DMS114 treated with DMSO at 0.1 percent for 48 hours (cell line): ENCODE measurements around the gene RPS6KC1.
"Not testable (repeated sequence)": the region's sequence is repeated elsewhere in the genome, so short reads cannot be mapped to it uniquely, and the experiment has no call there.

Experiments used
- DNase-seq: peaks from one replicate; lab custom pipeline; 2025; ENCODE audit not compliant: unreplicated experiment; lab: John Stamatoyannopoulos, UW

Gene RPS6KC1

DNA sequence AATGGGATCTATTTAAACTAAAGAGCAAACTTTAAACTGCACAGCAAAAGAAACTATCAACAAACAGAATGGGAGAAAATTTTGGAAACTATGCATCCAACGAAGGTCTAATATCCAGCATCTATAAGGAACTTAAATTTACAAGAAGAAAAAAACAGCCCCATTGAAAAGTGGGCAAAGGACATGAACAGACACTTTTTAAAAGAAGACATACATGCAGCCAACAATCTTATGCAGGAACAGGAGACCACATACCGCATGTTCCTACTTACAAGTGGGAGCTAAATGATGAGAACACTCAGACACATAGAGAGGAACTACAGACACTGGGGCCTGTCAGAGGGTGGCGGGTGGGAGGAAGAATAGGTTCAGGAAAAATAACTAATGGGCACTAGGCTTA, 149.6 kb downstream of the RPS6KC1 start:
- DNase-seq, result no peak

GRCh38 chr1:213201380-213202155, 150.5 kb downstream of the RPS6KC1 start:
- DNase-seq, result no peak

- no peak for DNase-seq
These were observed 160.2 kb downstream of the RPS6KC1 start for GRCh38 chr1:213211201-213211600.

DNA sequence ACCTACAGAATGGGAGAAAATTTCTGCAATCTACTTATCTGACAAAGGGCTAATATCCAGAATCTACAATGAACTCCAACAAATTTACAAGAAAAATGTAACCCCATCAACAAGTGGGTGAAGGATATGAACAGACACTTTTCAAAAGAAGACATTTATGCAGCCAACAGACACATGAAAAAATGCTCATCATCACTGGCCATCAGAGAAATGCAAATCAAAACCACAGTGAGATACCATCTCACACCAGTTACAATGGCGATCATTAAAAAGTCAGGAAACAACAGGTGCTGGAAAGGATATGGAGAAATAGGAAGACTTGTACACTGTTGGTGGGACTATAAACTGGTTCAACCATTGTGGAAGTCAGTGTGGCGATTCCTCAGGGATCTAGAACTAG, 168.0 kb downstream of the RPS6KC1 start:
- not testable (repeated sequence) for DNase-seq

DNA sequence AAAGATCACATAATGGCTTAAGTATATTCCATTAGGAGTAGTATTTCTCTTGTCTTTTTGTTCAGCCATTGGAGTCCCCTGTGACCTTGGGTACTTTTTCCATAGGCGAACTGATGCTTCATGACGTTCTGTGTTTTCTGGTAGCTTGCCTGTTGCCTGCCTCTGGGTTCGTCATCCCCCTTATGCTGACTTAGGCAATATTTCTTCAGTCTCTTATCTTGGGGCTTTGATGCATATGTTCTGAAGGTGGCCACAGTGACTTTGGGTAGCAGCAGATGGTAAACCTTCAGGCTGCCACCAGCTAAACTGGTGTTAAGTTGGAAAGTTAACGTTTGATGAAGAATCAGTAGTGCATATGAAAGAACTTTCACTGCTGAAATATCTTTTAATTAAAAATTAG, 170.2 kb downstream of the RPS6KC1 start:
- DNase-seq, result no peak

- DNase-seq, result no peak
These were observed 176.4 kb downstream of the RPS6KC1 start for GRCh38 chr1:213227458-213227857.

GRCh38 chr1:213231795-213232231, 180.8 kb downstream of the RPS6KC1 start:
- no peak for DNase-seq

- no peak for DNase-seq
These were observed 191.8 kb downstream of the RPS6KC1 start for GRCh38 chr1:213242883-213243282.

DNA sequence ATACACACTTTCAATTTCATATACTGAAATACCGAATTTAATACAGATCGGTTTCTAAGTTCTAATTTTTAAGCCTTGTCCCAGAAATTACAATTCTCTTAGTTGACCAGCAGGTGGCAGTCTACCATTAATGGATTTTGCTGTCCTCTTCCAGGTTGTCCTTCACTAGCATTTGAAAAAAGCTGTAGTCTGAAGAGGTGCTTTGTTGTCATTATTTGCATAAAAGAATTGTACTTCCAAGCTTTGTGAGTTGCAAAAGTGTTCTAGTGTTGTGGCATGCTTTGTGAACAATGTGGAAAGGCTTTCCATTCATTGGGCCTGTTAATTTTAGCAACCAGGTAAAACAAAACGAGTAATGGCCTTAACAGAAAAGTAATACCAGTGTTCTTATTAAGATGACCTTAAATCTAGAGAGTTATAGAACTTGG, 193.6 kb downstream of the RPS6KC1 start:
- peak; percentile 33 for DNase-seq

DNA sequence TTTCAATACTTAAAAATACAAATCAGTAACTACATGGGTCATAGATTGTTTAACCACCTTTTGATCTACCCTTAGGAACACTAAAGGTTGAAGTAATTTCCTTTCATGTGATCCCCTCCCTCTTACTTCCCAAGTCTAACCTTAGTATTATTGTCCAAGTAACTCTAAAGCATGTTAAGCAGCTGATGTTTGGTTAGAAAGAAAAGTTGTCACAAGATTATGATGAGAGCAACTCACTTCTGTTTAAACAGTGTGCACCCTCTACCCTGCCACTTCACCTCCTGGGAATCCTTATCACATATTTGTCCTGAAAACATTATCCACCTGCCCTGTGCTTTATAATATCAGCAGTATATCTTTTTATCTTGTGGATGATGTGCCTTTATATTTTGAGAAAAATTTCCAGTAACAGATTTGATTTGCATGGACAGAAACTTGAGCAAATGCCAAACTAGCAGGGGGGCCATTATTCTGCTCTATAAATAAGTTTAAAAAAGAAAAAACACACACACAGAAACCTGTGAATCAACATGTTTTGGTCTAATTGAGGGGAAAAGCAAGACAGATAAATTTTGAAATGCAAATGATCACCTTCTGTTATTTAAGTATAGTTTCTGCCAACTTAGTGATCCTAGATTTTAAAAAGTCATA, 194.3 kb downstream of the RPS6KC1 start:
- DNase-seq, result no peak

DNA sequence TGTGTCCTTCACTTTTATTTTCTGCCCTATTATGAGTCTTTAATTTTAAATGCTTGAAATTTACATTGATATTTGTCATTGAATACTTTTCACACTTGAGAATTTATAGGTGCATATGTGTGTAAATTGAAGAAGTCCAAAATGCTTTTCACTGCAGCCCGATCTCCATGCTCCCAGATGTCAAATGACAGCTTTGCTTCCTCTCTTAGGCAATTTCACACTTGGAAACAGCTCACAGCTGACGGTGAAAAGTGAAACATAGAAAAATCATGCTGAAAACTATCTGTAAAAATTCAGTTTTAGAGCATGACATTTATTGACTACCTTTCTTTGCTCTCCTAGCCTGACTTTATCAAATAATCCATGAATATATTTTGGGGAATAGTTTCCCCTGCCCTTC, 196.0 kb downstream of the RPS6KC1 start:
- no peak for DNase-seq

GRCh38 chr1:213249395-213249794, 198.4 kb downstream of the RPS6KC1 start:
- no peak for DNase-seq

GRCh38 chr1:213250041-213250440, 199.0 kb downstream of the RPS6KC1 start:
- DNase-seq, result no peak

GRCh38 chr1:213250446-213250845, 199.4 kb downstream of the RPS6KC1 start:
- DNase-seq, result no peak

- DNase-seq, result no peak
These were observed 200.9 kb downstream of the RPS6KC1 start for GRCh38 chr1:213251972-213252371.

DNA sequence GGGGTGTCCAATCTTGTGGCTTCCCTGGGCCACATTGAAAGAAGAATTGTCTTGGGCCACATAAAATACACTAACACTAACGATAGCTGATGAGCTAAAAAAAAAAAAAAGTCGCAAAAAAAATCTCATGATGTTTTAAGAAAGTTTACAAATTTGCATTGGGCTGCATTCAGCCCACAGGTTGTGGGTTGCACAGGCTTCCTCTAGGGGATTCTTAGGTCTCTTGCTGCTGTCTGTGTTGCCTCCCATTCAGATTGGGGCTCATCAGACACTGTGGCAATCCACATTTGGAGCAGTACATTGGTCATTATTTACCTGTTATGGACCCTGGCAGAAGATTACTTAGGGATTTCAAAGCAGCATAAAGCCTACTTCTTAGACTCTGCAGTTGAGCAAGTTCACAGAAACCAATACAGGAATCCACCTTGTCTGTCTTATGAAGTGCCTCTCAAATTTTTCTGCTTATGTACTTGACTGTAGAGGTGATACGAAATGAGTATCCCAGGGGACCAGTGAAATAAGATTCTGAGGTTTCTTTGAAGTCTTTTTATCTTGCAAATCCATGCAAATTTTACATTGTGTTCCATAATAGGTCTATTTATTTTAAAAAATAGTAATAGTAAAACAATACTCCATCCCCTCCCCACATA, 205.5 kb downstream of the RPS6KC1 start:
- no peak for DNase-seq

DNA sequence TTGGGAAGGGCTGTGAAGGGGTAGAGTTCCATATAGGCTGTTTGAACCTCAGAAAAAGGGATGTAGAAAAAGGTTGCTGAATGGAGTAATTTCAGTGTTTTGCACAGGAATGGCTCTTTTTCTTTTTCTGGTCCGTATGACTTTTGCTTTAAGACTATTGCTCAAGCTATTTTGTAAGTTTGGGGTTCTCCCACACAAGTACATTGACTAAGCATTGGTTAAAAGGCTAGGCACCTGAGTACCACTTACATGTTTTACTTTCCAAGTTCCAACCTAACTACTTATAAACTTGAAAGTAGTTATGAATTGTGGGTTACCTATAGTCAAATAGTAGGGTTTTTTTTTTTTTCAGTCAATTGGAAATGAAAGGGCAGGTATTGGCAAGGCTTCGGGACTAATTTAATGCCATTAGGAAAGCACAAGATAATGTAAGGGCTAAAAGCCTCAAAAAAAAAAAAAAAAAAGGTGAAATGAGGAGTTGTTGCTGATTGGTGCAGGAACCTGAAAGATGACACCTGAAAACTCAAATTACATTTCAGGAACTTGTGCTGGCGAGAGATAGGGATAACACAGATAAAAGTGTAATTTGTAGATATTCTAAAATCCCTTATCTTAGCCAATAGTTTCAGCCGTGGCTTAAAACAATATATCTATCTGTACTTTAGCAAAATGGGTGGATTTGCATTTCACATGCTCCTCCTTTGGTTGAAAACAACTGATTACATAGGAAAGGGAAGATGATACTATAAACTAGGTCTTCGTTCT, 209.5 kb downstream of the RPS6KC1 start:
- no peak for DNase-seq

- DNase-seq, result no peak
These were observed 213.5 kb downstream of the RPS6KC1 start for GRCh38 chr1:213264531-213264930.

- no peak for DNase-seq
These were observed 216.1 kb downstream of the RPS6KC1 start for GRCh38 chr1:213266983-213267772.

DNA sequence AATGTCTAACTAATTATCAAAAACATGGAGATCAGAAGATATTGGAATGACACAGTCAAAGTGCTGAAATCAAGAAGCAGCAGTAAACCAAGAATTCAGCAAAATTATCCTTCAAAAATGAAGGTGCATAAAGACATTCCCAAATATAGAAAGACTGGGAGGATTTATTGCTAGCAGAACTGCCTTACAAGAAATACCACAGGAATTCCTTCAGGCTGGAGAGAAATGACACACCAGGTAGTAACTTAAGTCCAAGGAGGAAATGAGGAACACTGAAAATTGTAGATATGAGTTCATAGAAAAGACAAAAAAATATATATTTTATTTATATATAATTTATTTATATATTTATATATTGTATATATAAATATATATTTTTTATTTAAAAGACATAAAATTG, 217.2 kb downstream of the RPS6KC1 start:
- DNase-seq, result no peak

- no peak for DNase-seq
These were observed 218.8 kb downstream of the RPS6KC1 start for GRCh38 chr1:213269829-213270228.
